HCT116 (cell line): ENCODE results near the gene PLCB2. TPM values are rescaled to one million over a fixed set of nuclear protein-coding genes. Genes with fewer than 3 reads are reported as not detected.

Source experiments
- ATAC-seq: fragments of 200-7000 bp; cut with Tn5 transposase; 2 replicates; pipeline ENCODE4 v1.9.1; 2020; ENCODE audit warnings: mild to moderate bottlenecking, moderate library complexity
- BruUV-seq: library from RNA; stranded (reverse); fragments of 400-500 nt; replicated peaks from 2 replicates; lab custom pipeline; 2021; lab: Mats Ljungman, UMichigan
- CTCF ChIA-PET: fragments of 300-600 bp; sonication (Branson Sonifier 250); formaldehyde crosslinking; loops from one replicate; lab custom pipeline; 2021; ENCODE audit warnings: antibody characterized with exemption; lab: Charles Lee
- POLR2A ChIA-PET: fragments of 300-600, 350-600 bp; sonication (Branson Sonifier 250); formaldehyde crosslinking; loops from one replicate; lab custom pipeline; 2021; ENCODE audit warnings: antibody characterized with exemption; lab: Charles Lee
- RAD21 ChIA-PET, 2 experiments: fragments of 300-600 bp; sonication (Branson Sonifier 250); formaldehyde crosslinking; loops; one replicate each; lab custom pipeline; 2023; ENCODE audit warnings: low total read pairs in 2 of 2; ENCODE audit not compliant: uncharacterized antibody in 2 of 2, unreplicated experiment in 2 of 2, low non-redundant PET in 1 of 2; lab: Charles Lee
- DNase-seq: peaks from one replicate; pipeline ENCODE4 v3.0.0-alpha.2; 2010; ENCODE audit warnings: low read depth, low spot score
- H2AFZ ChIP-seq: fragments of 200-600 bp; shearing (Covaris generic), sonication (generic); 2 replicates; pipeline ENCODE4 v1.6.1; 2017; ENCODE audit warnings: low read depth, mixed run types, mixed read lengths, antibody characterized with exemption, low read length; ENCODE audit not compliant: poor library complexity, severe bottlenecking
- H3K27ac ChIP-seq: 2 replicates; pipeline ENCODE4 v1.5.1; 2012; ENCODE audit warnings: low read depth, low read length
- H3K27me3 ChIP-seq: fragments of 200-600 bp; sonication (generic); 2 replicates; pipeline ENCODE4 v1.6.1; 2016; ENCODE audit warnings: mixed run types, low read length, mixed read lengths; ENCODE audit not compliant: insufficient read depth
- H3K36me3 ChIP-seq, 2 experiments: fragments of 200-500 bp in 1 of 2; fragments of 200-600 bp in 1 of 2; sonication (Bioruptor generic) in 1 of 2; sonication (generic) in 1 of 2; 2 replicates each; pipeline versions ENCODE4 v1.5.1 to v1.6.1; 2014 to 2016; ENCODE audit warnings: low read length in 2 of 2, inconsistent platforms in 1 of 2, mixed read lengths in 1 of 2, mixed run types in 1 of 2; ENCODE audit not compliant: insufficient read depth in 2 of 2, control insufficient read depth in 1 of 2
- H3K4me1 ChIP-seq, 2 experiments: fragments of 200-600 bp in 1 of 2; sonication (generic) in 1 of 2; 2 replicates each; pipeline versions ENCODE4 v1.5.1 to v1.6.1; 2012 to 2017; ENCODE audit warnings: low read length in 2 of 2, inconsistent platforms in 1 of 2, mild to moderate bottlenecking in 1 of 2, mixed read lengths in 1 of 2, mixed run types in 1 of 2, moderate library complexity in 1 of 2; ENCODE audit not compliant: insufficient read depth in 2 of 2, control insufficient read depth in 1 of 2
- H3K4me2 ChIP-seq: fragments of 200-600 bp; sonication (generic); 2 replicates; pipeline ENCODE4 v1.6.1; 2017; ENCODE audit warnings: mixed run types, low read length, mixed read lengths
- H3K4me3 ChIP-seq, 2 experiments: fragments of 200-600 bp in 1 of 2; sonication (generic) in 1 of 2; replicated peaks in 1 of 2; 2 replicates each; pipeline ENCODE4 v1.5.1; 2011 to 2016; ENCODE audit warnings: low read length in 2 of 2, control low read depth in 1 of 2, low read depth in 1 of 2, mild to moderate bottlenecking in 1 of 2, mixed read lengths in 1 of 2, mixed run types in 1 of 2
- H3K79me2 ChIP-seq: fragments of 200-600 bp; sonication (generic); 2 replicates; pipeline ENCODE4 v1.6.1; 2017; ENCODE audit warnings: mild to moderate bottlenecking, mixed run types, low read length, moderate library complexity, mixed read lengths; ENCODE audit not compliant: insufficient read depth
- H3K9ac ChIP-seq: fragments of 200-600 bp; sonication (generic); 2 replicates; pipeline ENCODE4 v1.6.1; 2016; ENCODE audit warnings: low read length, mixed read lengths
- H3K9me2 ChIP-seq: fragments of 200-600 bp; sonication (generic), shearing (Covaris generic); 2 replicates; pipeline ENCODE4 v1.6.1; 2017; ENCODE audit warnings: mixed run types, mild to moderate bottlenecking, moderate library complexity; ENCODE audit not compliant: insufficient read depth
- H3K9me3 ChIP-seq, 2 experiments: fragments of 200-500 bp in 1 of 2; fragments of 200-600 bp in 1 of 2; sonication (Bioruptor generic) in 1 of 2; sonication (generic) in 1 of 2; 2 replicates each; pipeline ENCODE4 v1.6.1; 2014 to 2017; ENCODE audit warnings: low read length in 2 of 2, mixed read lengths in 2 of 2, inconsistent platforms in 1 of 2, low read depth in 1 of 2, mild to moderate bottlenecking in 1 of 2, mixed run types in 1 of 2, moderate library complexity in 1 of 2; ENCODE audit not compliant: control insufficient read depth in 1 of 2, insufficient read depth in 1 of 2
- H4K20me1 ChIP-seq: fragments of 200-600 bp; sonication (generic), shearing (Covaris generic); 2 replicates; pipeline ENCODE4 v1.6.1; 2017; ENCODE audit warnings: mixed run types, mild to moderate bottlenecking, moderate library complexity; ENCODE audit not compliant: insufficient read depth
- CBX3 ChIP-seq: IDR thresholded peaks from 2 replicates; pipeline ENCODE4 v1.6.1; 2012; ENCODE audit warnings: low read depth
- CEBPB ChIP-seq: IDR thresholded peaks from 2 replicates; pipeline ENCODE4 v1.6.1; 2012; ENCODE audit warnings: low read depth
- CTCF ChIP-seq, 3 experiments: fragments of 200-600 bp in 1 of 3; sonication (generic) in 1 of 3; IDR thresholded peaks in 2 of 3; conservative IDR thresholded peaks in 1 of 3; 2 replicates each; pipeline ENCODE4 v1.5.1; 2012 to 2017; ENCODE audit warnings: low read depth in 2 of 3, low read length in 2 of 3, antibody characterized with exemption in 1 of 3, borderline replicate concordance in 1 of 3, control low read depth in 1 of 3, mild to moderate bottlenecking in 1 of 3, mixed read lengths in 1 of 3, mixed run types in 1 of 3, moderate library complexity in 1 of 3; ENCODE audit not compliant: insufficient read depth in 1 of 3
- EGR1 ChIP-seq: IDR thresholded peaks from 2 replicates; pipeline ENCODE4 v1.6.1; 2012; ENCODE audit warnings: low read depth
- ELF1 ChIP-seq: IDR thresholded peaks from 2 replicates; pipeline ENCODE4 v1.6.1; 2012; ENCODE audit warnings: low read depth, borderline replicate concordance
- EZH2 ChIP-seq: fragments of 200-600 bp; sonication (generic); IDR thresholded peaks from 2 replicates; pipeline ENCODE4 v1.6.1; 2017; ENCODE audit warnings: antibody characterized with exemption, mixed run types
- POLR2A ChIP-seq: IDR thresholded peaks from 2 replicates; pipeline ENCODE4 v1.7.0; 2011; ENCODE audit warnings: borderline replicate concordance; ENCODE audit not compliant: insufficient read depth, insufficient read length; ENCODE audit errors: extremely low read depth
- REST ChIP-seq: IDR thresholded peaks from 2 replicates; pipeline ENCODE4 v1.6.1; 2012; ENCODE audit warnings: low read depth
- SIN3A ChIP-seq: IDR thresholded peaks from 2 replicates; pipeline ENCODE4 v1.6.1; 2012; ENCODE audit warnings: low read depth
- ZFX ChIP-seq: fragments of 450-650 bp; IDR thresholded peaks from 2 replicates; pipeline ENCODE4 v1.6.1; 2017
- intact Hi-C: fragments of 100-400 bp; cut with micrococcal nuclease; formaldehyde crosslinking; loops from 2 replicates; pipeline ENCODE4 v1.10.0; 2022
- total RNA-seq: library from RNA; stranded (reverse); gene quantifications from one replicate; pipeline ENCODE4 v1.2.1, GENCODE V29; 2021; ENCODE audit not compliant: unreplicated experiment

Gene PLCB2
- total RNA-seq, 1 experiment from 2014 or later, result 2.8 TPM

GRCh38 chr15:40271685-40272484, 35.9 kb downstream of the PLCB2 start:
- Histone ChIP-seq H3K36me3 (peaks cover 0 to 3% of the 10 kb centered on the region in 2 experiments; a peak in 2 of 4 replicates), H3K27ac (no peak overlapping the region), H2AFZ (no peak overlapping the region), H3K4me2 (no peak overlapping the region), H3K27me3 (no peaks in the 10 kb centered on the region), H3K9me2 (no peaks in the 10 kb centered on the region), H3K9ac (no peak overlapping the region), H3K4me3 (no peak overlapping the region), H3K4me1 (peaks cover 8% of the 10 kb centered on the region in 2 experiments), H3K9me3 (no peaks in the 10 kb centered on the region), H4K20me1 (no peaks in the 10 kb centered on the region), H3K79me2 (no peaks in the 10 kb centered on the region)
- intact Hi-C loops, result loop anchor here (5.0 to 10.0 kb wide), 2 partner anchors 487 to 1565 kb away; partner anchors contain the start of gene FSIP1
- ChIA-PET POLR2A (no interaction called here), CTCF (interaction anchor here (1.4 to 6.6 kb wide), 4 partner anchors 31 to 225 kb away, joined by 4 to 194 read pairs (median 34); no protein-coding TSS in a partner anchor), RAD21 (interaction anchor here in 1 of 2 experiments (3.4 kb wide), 1 partner anchor 54 kb away, joined by 19 read pairs; no protein-coding TSS in a partner anchor)
- ATAC-seq (no peak), DNase-seq (no peak)
- BruUV-seq, result no TSS peak
- no peak for TF ChIP-seq ELF1
- TF ChIP-seq CBX3, result no peak
- no peak for TF ChIP-seq SIN3A
- TF ChIP-seq POLR2A, result no peak
- no peak for TF ChIP-seq REST
- TF ChIP-seq EGR1, result no peak
- TF ChIP-seq EZH2, result no peak
- no peak for TF ChIP-seq CTCF (IDR thresholded peaks at IDR 0.05 in 2 of 3, conservative IDR thresholded peaks at IDR 0.05 in 1 of 3; ENCODE audit: borderline replicate concordance in 1 of 3, insufficient read depth in 1 of 3, low read depth in 2 of 3, low read length in 2 of 3)
- TF ChIP-seq CEBPB, result no peak
- TF ChIP-seq ZFX, result no peak
